Skin epidermis (tissue), 12 donors: ENCODE data around the gene OR2W1.
A peak's percentile ranks its signal among the peaks of the same experiment; 100 is the strongest.

Experiments used
- H3K27ac ChIP-seq, 21 experiments: fragments of 200-600 bp; sonication (generic) in 11 of 21; one replicate each; pipeline ENCODE4 v1.5.0; 2020; ENCODE audit warnings: mild to moderate bottlenecking in 3 of 21, inconsistent platforms in 2 of 21, moderate library complexity in 2 of 21
- H3K4me3 ChIP-seq, 7 experiments: fragments of 200-600 bp; sonication (generic) in 2 of 7; one replicate each; pipeline ENCODE4 v1.5.0; 2020; ENCODE audit warnings: inconsistent platforms in 2 of 7, mild to moderate bottlenecking in 2 of 7, moderate library complexity in 1 of 7

OR2W1 gene

GRCh38 chr6:29008089-29008488 lies 36.9 kb downstream of the OR2W1 start:
- H3K27ac ChIP-seq: no peak overlapping the region
- H3K4me3 ChIP-seq: no peak overlapping the region

- peak within 1 kb of the TSS in 16 of 21 experiments; percentile 31 to 87 (median 64) for H3K27ac ChIP-seq
These were observed 39.6 kb downstream of the OR2W1 start, which contains the start of gene ZNF311 for GRCh38 chr6:29005183-29005885. Gene ZNF311 (minus strand): TSS chr6:29005315. CDS start chr6:29003954, 1,361 bp downstream.

GRCh38 chr6:28996844-28997510 lies 48.0 kb downstream of the OR2W1 start:
- H3K4me3 ChIP-seq: no peak overlapping the region
- H3K27ac ChIP-seq: no peak overlapping the region

More at GRCh38 chr6:29005183-29005885, 39.6 kb downstream of the OR2W1 start, which contains the start of gene ZNF311:
- H3K4me3 ChIP-seq: peak within 1 kb of the TSS; percentile 34 to 62 (median 46)

GRCh38 chr6:28995093-28995650 lies 49.8 kb downstream of the OR2W1 start:
- no peak overlapping the region for H3K4me3 ChIP-seq
- no peak overlapping the region for H3K27ac ChIP-seq
